ENCODE measurements around the gene OR2M7. TPM values are rescaled to one million over a fixed set of nuclear protein-coding genes. Genes with fewer than 3 reads are reported as not detected.

Gene OR2M7, protein sequence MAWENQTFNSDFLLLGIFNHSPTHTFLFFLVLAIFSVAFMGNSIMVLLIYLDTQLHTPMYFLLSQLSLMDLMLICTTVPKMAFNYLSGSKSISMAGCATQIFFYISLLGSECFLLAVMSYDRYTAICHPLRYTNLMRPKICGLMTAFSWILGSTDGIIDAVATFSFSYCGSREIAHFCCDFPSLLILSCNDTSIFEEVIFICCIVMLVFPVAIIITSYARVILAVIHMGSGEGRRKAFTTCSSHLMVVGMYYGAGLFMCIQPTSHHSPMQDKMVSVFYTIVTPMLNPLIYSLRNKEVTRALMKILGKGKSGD
- not detected for total RNA-seq
- long read RNA-seq: 0 reads

- H3K36me3 ChIP-seq: no peaks in the 10 kb centered on the region
- no peaks in the 10 kb centered on the region for H3K9me3 ChIP-seq
- H3K27me3 ChIP-seq: no peaks in the 10 kb centered on the region
- intact Hi-C loops (cut with DNase I): no loop called here
- 71% methylated on average over 1 of the region's 1 CpG for WGBS (ENCODE audit: insufficient coverage, low coverage, low lambda C conversion rate, missing lambda C conversion rate)
- H3K27ac ChIP-seq: no peak within 1 kb of the TSS
- ATAC-seq: no peak
- no peak within 1 kb of the TSS for H3K4me3 ChIP-seq
- H3K4me1 ChIP-seq: no peaks in the 10 kb centered on the region
- no peak for DNase-seq
- TF ChIP-seq POLR2A (IDR thresholded peaks at IDR 0.05): no peak
- no peak for TF ChIP-seq CTCF (IDR thresholded peaks at IDR 0.05)
These were observed at the start of gene OR2M7 for GRCh38 chr1:248324468-248324867. Gene OR2M7 (minus strand): TSS chr1:248324568. CDS start chr1:248324568, 0 bp downstream.

DNA sequence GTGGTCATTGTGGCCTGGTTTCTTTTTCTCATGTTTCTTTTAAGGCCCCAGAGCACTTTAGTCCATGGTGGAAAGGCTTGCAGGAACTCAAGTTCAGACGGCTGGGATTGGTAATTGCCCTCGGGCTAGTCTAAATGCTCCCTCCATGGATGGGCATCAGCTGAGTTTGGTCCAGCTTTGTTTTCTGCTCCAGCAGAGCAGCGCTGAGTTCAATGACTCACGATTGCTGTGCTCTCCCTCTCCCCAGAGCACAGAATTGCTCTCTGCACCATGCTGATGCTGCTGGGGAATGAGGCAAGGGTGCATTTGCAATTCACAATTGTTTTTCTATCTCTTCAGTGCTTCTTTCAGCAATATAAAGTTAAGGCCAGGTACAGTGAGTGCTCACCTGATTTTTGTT, 49.4 kb upstream of the OR2M7 start:
- Histone ChIP-seq H3K4me3 (no peak overlapping the region), H3K36me3 (no peaks in the 10 kb centered on the region), H3K9me3 (no peaks in the 10 kb centered on the region), H3K27ac (no peak overlapping the region), H3K27me3 (peaks cover 0 to 4% of the 10 kb centered on the region in 2 donors), H3K4me1 (no peaks in the 10 kb centered on the region)
- no peak for TF ChIP-seq POLR2A (IDR thresholded peaks at IDR 0.05)
- TF ChIP-seq CTCF (IDR thresholded peaks at IDR 0.05): no peak
- no peak for DNase-seq
- intact Hi-C loops (cut with DNase I): no loop called here
- 57% methylated on average over 4 of the region's 4 CpGs for WGBS (ENCODE audit: insufficient coverage, low coverage, low lambda C conversion rate, missing lambda C conversion rate)
- ATAC-seq: no peak

- no peaks in the 10 kb centered on the region for H3K9me3 ChIP-seq
- no peak overlapping the region for H3K27ac ChIP-seq
- no peaks in the 10 kb centered on the region for H3K36me3 ChIP-seq
- intact Hi-C loops (cut with DNase I): no loop called here
- DNase-seq (no peak), ATAC-seq (no peak)
- no peak overlapping the region for H3K4me3 ChIP-seq
- H3K27me3 ChIP-seq: peaks cover 0 to under 1% of the 10 kb centered on the region in 2 donors
- 45% methylated on average over 3 of the region's 5 CpGs for WGBS (ENCODE audit: insufficient coverage, low coverage, low lambda C conversion rate, missing lambda C conversion rate)
- TF ChIP-seq POLR2A (IDR thresholded peaks at IDR 0.05): no peak
- no peak for TF ChIP-seq CTCF (IDR thresholded peaks at IDR 0.05)
- no peaks in the 10 kb centered on the region for H3K4me1 ChIP-seq
These were observed 48.0 kb upstream of the OR2M7 start for GRCh38 chr1:248372394-248372793.

- ATAC-seq: no peak
- intact Hi-C loops (cut with DNase I): no loop called here
These were observed 42.2 kb upstream of the OR2M7 start for GRCh38 chr1:248366609-248367008.

More at GRCh38 chr1:248366609-248367008, 42.2 kb upstream of the OR2M7 start:
- no peak overlapping the region for H3K4me3 ChIP-seq
- H3K27me3 ChIP-seq: no peaks in the 10 kb centered on the region
- H3K4me1 ChIP-seq: no peaks in the 10 kb centered on the region
- no peaks in the 10 kb centered on the region for H3K36me3 ChIP-seq
- no peak for DNase-seq
- H3K27ac ChIP-seq: no peak overlapping the region
- TF ChIP-seq CTCF (IDR thresholded peaks at IDR 0.05): no peak
- no peak for TF ChIP-seq POLR2A (IDR thresholded peaks at IDR 0.05)
- H3K9me3 ChIP-seq: no peaks in the 10 kb centered on the region
